ENCODE results near the gene KCNH6. TPM values are rescaled to one million over a fixed set of nuclear protein-coding genes. Genes with fewer than 3 reads are reported as not detected.

KCNH6 gene
- total and polyA plus RNA-seq, 4 donors = 0.09 TPM; not detected in 3

GRCh38 chr17:63496663-63497400 lies 26.3 kb upstream of the KCNH6 start:
- Histone ChIP-seq H3K9ac (ENCODE audit: low read depth in 1 of 2, low read length in 2 of 2) (no peak overlapping the region), H3K27me3 (ENCODE audit: control insufficient read depth in 4 of 4, insufficient read depth in 4 of 4, low read length in 3 of 4) (peaks cover 0 to 4% (median 1%) of the 10 kb centered on the region in 4 donors), H3K4me1 (ENCODE audit: control insufficient read depth in 4 of 4, insufficient read depth in 4 of 4, low read length in 3 of 4) (no peaks in the 10 kb centered on the region), H3K36me3 (ENCODE audit: control insufficient read depth in 4 of 4, insufficient read depth in 3 of 4, low read depth in 1 of 4, low read length in 3 of 4) (no peaks in the 10 kb centered on the region), H3K9me3 (ENCODE audit: control insufficient read depth in 4 of 4, low read length in 3 of 4) (no peaks in the 10 kb centered on the region), H3K4me3 (ENCODE audit: low read depth in 1 of 3, low read length in 3 of 3) (no peak overlapping the region), H3K27ac (ENCODE audit: low read depth in 1 of 2, low read length in 2 of 2) (no peak overlapping the region)
- TF ChIP-seq JUND (IDR thresholded peaks at IDR 0.05) = no peak
- DNase-seq (ENCODE audit: low spot score) = no peak
- 96% methylated on average over 36 of the region's 36 CpGs for WGBS

GRCh38 chr17:63497708-63498483 lies 25.3 kb upstream of the KCNH6 start:
- Histone ChIP-seq H3K27ac (ENCODE audit: low read depth in 1 of 2, low read length in 2 of 2) (no peak overlapping the region), H3K36me3 (ENCODE audit: control insufficient read depth in 4 of 4, insufficient read depth in 3 of 4, low read depth in 1 of 4, low read length in 3 of 4) (no peaks in the 10 kb centered on the region), H3K9me3 (ENCODE audit: control insufficient read depth in 4 of 4, low read length in 3 of 4) (no peaks in the 10 kb centered on the region), H3K9ac (ENCODE audit: low read depth in 1 of 2, low read length in 2 of 2) (no peak overlapping the region), H3K4me1 (ENCODE audit: control insufficient read depth in 4 of 4, insufficient read depth in 4 of 4, low read length in 3 of 4) (no peaks in the 10 kb centered on the region), H3K4me3 (ENCODE audit: low read depth in 1 of 3, low read length in 3 of 3) (no peak overlapping the region), H3K27me3 (ENCODE audit: control insufficient read depth in 4 of 4, insufficient read depth in 4 of 4, low read length in 3 of 4) (peaks cover 0 to 4% (median 1%) of the 10 kb centered on the region in 4 donors)
- WGBS = 71% methylated on average over 16 of the region's 16 CpGs
- TF ChIP-seq HNF4G (IDR thresholded peaks at IDR 0.05) (no peak), HNF4A (conservative IDR thresholded peaks at IDR 0.05) (no peak), SP1 (IDR thresholded peaks at IDR 0.05) (no peak), GABPA (IDR thresholded peaks at IDR 0.05 in 1 of 2, conservative IDR thresholded peaks at IDR 0.05 in 1 of 2) (no peak)
- no peak for DNase-seq (ENCODE audit: low spot score)

DNA sequence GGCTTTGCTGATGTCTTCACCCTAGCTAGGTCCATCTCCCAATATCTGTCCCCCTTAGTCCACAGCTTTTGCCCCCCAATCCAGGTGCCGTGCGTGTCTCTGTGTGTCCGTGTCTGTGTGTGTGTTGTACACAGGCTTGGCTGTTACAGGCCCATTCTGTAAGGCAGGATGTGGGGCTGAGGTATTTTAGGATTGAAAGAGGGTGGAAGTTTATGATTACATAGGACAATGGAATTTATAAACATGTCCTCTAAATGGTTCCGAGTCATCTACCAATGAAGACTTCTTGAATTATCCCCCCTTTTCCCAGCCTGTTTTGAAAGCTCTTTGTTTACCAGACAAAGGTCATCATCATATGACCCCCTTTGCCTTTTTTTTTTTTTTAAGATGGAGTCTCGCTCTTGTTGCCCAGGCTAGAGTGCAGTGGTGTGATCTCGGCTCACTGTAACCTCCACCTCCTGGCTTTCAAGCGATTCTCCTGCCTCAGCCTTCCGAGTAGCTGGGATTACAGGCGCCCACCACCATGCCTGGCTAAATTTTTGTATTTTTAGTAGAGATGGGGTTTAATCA lies 24.4 kb upstream of the KCNH6 start:
- DNase-seq (ENCODE audit: low spot score) = no peak
- Histone ChIP-seq H3K9me3 (ENCODE audit: control insufficient read depth in 4 of 4, low read length in 3 of 4) (no peaks in the 10 kb centered on the region), H3K36me3 (ENCODE audit: control insufficient read depth in 4 of 4, insufficient read depth in 3 of 4, low read depth in 1 of 4, low read length in 3 of 4) (no peaks in the 10 kb centered on the region), H3K4me3 (ENCODE audit: low read depth in 1 of 3, low read length in 3 of 3) (no peak overlapping the region), H3K27ac (ENCODE audit: low read depth in 1 of 2, low read length in 2 of 2) (no peak overlapping the region), H3K9ac (ENCODE audit: low read depth in 1 of 2, low read length in 2 of 2) (no peak overlapping the region), H3K27me3 (ENCODE audit: control insufficient read depth in 4 of 4, insufficient read depth in 4 of 4, low read length in 3 of 4) (peaks cover 0 to 4% (median 1%) of the 10 kb centered on the region in 4 donors), H3K4me1 (ENCODE audit: control insufficient read depth in 4 of 4, insufficient read depth in 4 of 4, low read length in 3 of 4) (no peaks in the 10 kb centered on the region)
- WGBS = 81% methylated on average over 9 of the region's 9 CpGs
- TF ChIP-seq EGR1 (IDR thresholded peaks at IDR 0.05; ENCODE audit: low read depth in 2 of 2) (no peak), FOXA2 (IDR thresholded peaks at IDR 0.05) (no peak), HNF4G (IDR thresholded peaks at IDR 0.05) (no peak), RXRA (IDR thresholded peaks at IDR 0.05) (no peak), TAF1 (conservative IDR thresholded peaks at IDR 0.05) (no peak), JUND (IDR thresholded peaks at IDR 0.05) (no peak), SP1 (IDR thresholded peaks at IDR 0.05) (no peak), GABPA (IDR thresholded peaks at IDR 0.05 in 1 of 2, conservative IDR thresholded peaks at IDR 0.05 in 1 of 2) (no peak), FOXA1 (IDR thresholded peaks at IDR 0.05) (no peak), ZBTB33 (IDR thresholded peaks at IDR 0.05) (no peak), RAD21 (IDR thresholded peaks at IDR 0.05) (no peak)
